T47D (cell line): ENCODE data around the gene WDR74.
"Not testable (repeated sequence)": the region's sequence is repeated elsewhere in the genome, so short reads cannot be mapped to it uniquely, and the experiment has no call there.

ENCODE experiments used
- DNase-seq, 2 experiments: peaks; one replicate each; pipeline versions ENCODE4 v3.0.0 to v3.0.0-alpha.2; 2011 to 2012; ENCODE audit warnings: low read depth in 1 of 2, low spot score in 1 of 2
- JUND ChIP-seq: IDR thresholded peaks from 2 replicates; pipeline ENCODE4 v1.6.1; 2012; ENCODE audit warnings: low read depth
- in situ Hi-C: cut with HindIII; loops from 2 replicates; pipeline ENCODE4 v1.10.0; 2016; ENCODE audit warnings: low sequenced_read_pairs, low pct_unique_long_range_greater_than_20kb

WDR74 gene

GRCh38 chr11:62842171-62842741, 2.9 kb upstream of the WDR74 start:
- in situ Hi-C loops, result no loop called here
- DNase-seq, result no peak

GRCh38 chr11:62841361-62842170, 2.2 kb upstream of the WDR74 start:
- in situ Hi-C loops, result no loop called here
- peak; percentile 99 for TF ChIP-seq JUND
- peak; percentile 92 to 100 for DNase-seq

More at GRCh38 chr11:62842171-62842741, 2.9 kb upstream of the WDR74 start:
- no peak for TF ChIP-seq JUND

GRCh38 chr11:62840721-62841360, 1.5 kb upstream of the WDR74 start:
- DNase-seq, result peak in 1 of 2 experiments; percentile 81
- in situ Hi-C loops, result not testable (repeated sequence)

- no peak for DNase-seq
- TF ChIP-seq JUND, result no peak
- in situ Hi-C loops, result no loop called here
Observed at GRCh38 chr11:62835336-62835735, 4.1 kb downstream of the WDR74 start.

- no peak for DNase-seq
- TF ChIP-seq JUND, result no peak
- in situ Hi-C loops, result no loop called here
Observed at GRCh38 chr11:62832336-62833234, 6.8 kb downstream of the WDR74 start, which contains the start of gene TEX54. Gene TEX54 (minus strand): TSS chr11:62832841.

- DNase-seq, result peak; percentile 99
- in situ Hi-C loops, result no loop called here
- TF ChIP-seq JUND, result no peak
Observed at GRCh38 chr11:62831520-62832335, 7.7 kb downstream of the WDR74 start, which contains the start of gene STX5. Gene STX5 (minus strand): TSS chr11:62832051. CDS start chr11:62831243, 808 bp downstream.

- in situ Hi-C loops, result no loop called here
- DNase-seq, result no peak
- no peak for TF ChIP-seq JUND
Observed at GRCh38 chr11:62830904-62831519, 8.4 kb downstream of the WDR74 start.

- in situ Hi-C loops, DNase-seq: not testable (repeated sequence)
Observed at GRCh38 chr11:62828130-62828529, 11.3 kb downstream of the WDR74 start.

- in situ Hi-C loops, result no loop called here
Observed at GRCh38 chr11:62823677-62824076, 15.7 kb downstream of the WDR74 start.

GRCh38 chr11:62817129-62817528, 22.3 kb downstream of the WDR74 start:
- DNase-seq, result no peak
- in situ Hi-C loops, result no loop called here
- TF ChIP-seq JUND, result no peak

More at GRCh38 chr11:62823677-62824076, 15.7 kb downstream of the WDR74 start:
- DNase-seq, result no peak
- TF ChIP-seq JUND, result no peak

- no peak for DNase-seq
- TF ChIP-seq JUND, result no peak
- in situ Hi-C loops, result no loop called here
Observed at GRCh38 chr11:62816557-62816956, 22.8 kb downstream of the WDR74 start.
